Mesenchymal stem cell (in vitro differentiated cells and primary cell): ENCODE data around the gene DDT.
"Not testable (repeated sequence)": the region's sequence is repeated elsewhere in the genome, so short reads cannot be mapped to it uniquely, and the experiment has no call there.

ENCODE experiments used
- DNase-seq: peaks from one replicate; pipeline ENCODE4 v3.0.0-alpha.2; 2013
- H2AFZ ChIP-seq: one replicate; pipeline ENCODE4 v1.6.1; 2013; ENCODE audit warnings: low read depth, mild to moderate bottlenecking, control low read depth, inconsistent platforms, low read length, moderate library complexity
- H2AK5ac ChIP-seq: 2 replicates; pipeline ENCODE4 v1.6.1; 2013; ENCODE audit warnings: low read length, moderate library complexity, mild to moderate bottlenecking, inconsistent platforms; ENCODE audit not compliant: severe bottlenecking
- H2BK120ac ChIP-seq: one replicate; pipeline ENCODE4 v1.6.1; 2013; ENCODE audit warnings: low read depth, mild to moderate bottlenecking, inconsistent platforms, low read length, moderate library complexity
- H2BK12ac ChIP-seq, 2 experiments: one replicate each; pipeline ENCODE4 v1.6.1; 2013; ENCODE audit warnings: inconsistent platforms in 2 of 2, low read length in 2 of 2, mild to moderate bottlenecking in 2 of 2, moderate library complexity in 2 of 2, control low read depth in 1 of 2
- H2BK15ac ChIP-seq: one replicate; pipeline ENCODE4 v1.6.1; 2013; ENCODE audit warnings: mild to moderate bottlenecking, low read depth, inconsistent platforms; ENCODE audit not compliant: poor library complexity, severe bottlenecking
- H2BK5ac ChIP-seq: 2 replicates; pipeline ENCODE4 v1.6.1; 2013; ENCODE audit warnings: low read depth, mild to moderate bottlenecking, low read length, control low read depth, inconsistent platforms; ENCODE audit not compliant: poor library complexity, severe bottlenecking
- H3K14ac ChIP-seq, 2 experiments: one replicate each; pipeline ENCODE4 v1.6.1; 2013; ENCODE audit warnings: inconsistent platforms in 2 of 2, low read length in 2 of 2, control low read depth in 1 of 2, mild to moderate bottlenecking in 1 of 2, moderate library complexity in 1 of 2
- H3K18ac ChIP-seq, 2 experiments: one replicate each; pipeline ENCODE4 v1.6.1; 2013; ENCODE audit warnings: inconsistent platforms in 2 of 2, low read length in 2 of 2, control low read depth in 1 of 2, low read depth in 1 of 2, mild to moderate bottlenecking in 1 of 2
- H3K23ac ChIP-seq, 2 experiments: one replicate each; pipeline ENCODE4 v1.6.1; 2013; ENCODE audit warnings: inconsistent platforms in 2 of 2, low read length in 2 of 2, mild to moderate bottlenecking in 2 of 2, moderate library complexity in 2 of 2, control low read depth in 1 of 2
- H3K27ac ChIP-seq: 2 replicates; pipeline ENCODE4 v1.5.1; 2013; ENCODE audit warnings: mild to moderate bottlenecking, moderate library complexity, low read length, control low read depth, inconsistent platforms; ENCODE audit not compliant: poor library complexity, severe bottlenecking
- H3K27me3 ChIP-seq, 2 experiments: 2 replicates each; pipeline versions ENCODE4 v1.6.1 to v1.7.0; 2013; ENCODE audit warnings: low read length in 2 of 2, mild to moderate bottlenecking in 2 of 2, moderate library complexity in 2 of 2, control low read depth in 1 of 2, inconsistent platforms in 1 of 2; ENCODE audit not compliant: control insufficient read depth in 1 of 2, insufficient read depth in 1 of 2
- H3K36me3 ChIP-seq, 2 experiments: 2 replicates each; pipeline versions ENCODE4 v1.6.1 to v1.7.0; 2013; ENCODE audit warnings: low read length in 2 of 2, control low read depth in 1 of 2, inconsistent platforms in 1 of 2, low read depth in 1 of 2, mild to moderate bottlenecking in 1 of 2; ENCODE audit not compliant: insufficient read depth in 2 of 2, control insufficient read depth in 1 of 2
- H3K4ac ChIP-seq, 2 experiments: one replicate each; pipeline ENCODE4 v1.6.1; 2013; ENCODE audit warnings: inconsistent platforms in 2 of 2, low read length in 2 of 2, mild to moderate bottlenecking in 2 of 2, moderate library complexity in 2 of 2, control low read depth in 1 of 2, low read depth in 1 of 2
- H3K4me1 ChIP-seq: 2 replicates; pipeline ENCODE4 v1.6.1; 2013; ENCODE audit warnings: low read depth, low read length, control low read depth; ENCODE audit not compliant: control insufficient read depth, insufficient read depth
- H3K4me2 ChIP-seq: 2 replicates; pipeline ENCODE4 v1.6.1; 2013; ENCODE audit warnings: low read length, mild to moderate bottlenecking, inconsistent platforms; ENCODE audit not compliant: poor library complexity, severe bottlenecking
- H3K4me3 ChIP-seq, 2 experiments: 2 replicates each; pipeline versions ENCODE4 v1.5.1 to v1.7.0; 2013; ENCODE audit warnings: low read length in 2 of 2, mild to moderate bottlenecking in 2 of 2, control low read depth in 1 of 2, low read depth in 1 of 2; ENCODE audit not compliant: insufficient read depth in 1 of 2
- H3K79me1 ChIP-seq: replicated peaks from 2 replicates; pipeline ENCODE4 v1.6.1; 2013; ENCODE audit warnings: mild to moderate bottlenecking, control low read depth, low read length, inconsistent platforms; ENCODE audit not compliant: poor library complexity, severe bottlenecking
- H3K9ac ChIP-seq: 2 replicates; pipeline ENCODE4 v1.7.0; 2013; ENCODE audit warnings: mild to moderate bottlenecking, low read length, moderate library complexity
- H3K9me3 ChIP-seq: 2 replicates; pipeline ENCODE4 v1.7.0; 2013; ENCODE audit warnings: mild to moderate bottlenecking, low read length; ENCODE audit not compliant: control insufficient read depth
- H4K8ac ChIP-seq: one replicate; pipeline ENCODE4 v1.6.1; 2013; ENCODE audit warnings: inconsistent platforms, mild to moderate bottlenecking, low read length, moderate library complexity
- H4K91ac ChIP-seq: one replicate; pipeline ENCODE4 v1.6.1; 2013; ENCODE audit warnings: mild to moderate bottlenecking, low read length, inconsistent platforms
- WGBS: methylation state at CpG from one replicate; pipeline ENCODE4 v1.1.7; 2013; ENCODE audit warnings: mixed read lengths; 5-methylcytosine and 5-hydroxymethylcytosine counted together

Gene DDT

DNA sequence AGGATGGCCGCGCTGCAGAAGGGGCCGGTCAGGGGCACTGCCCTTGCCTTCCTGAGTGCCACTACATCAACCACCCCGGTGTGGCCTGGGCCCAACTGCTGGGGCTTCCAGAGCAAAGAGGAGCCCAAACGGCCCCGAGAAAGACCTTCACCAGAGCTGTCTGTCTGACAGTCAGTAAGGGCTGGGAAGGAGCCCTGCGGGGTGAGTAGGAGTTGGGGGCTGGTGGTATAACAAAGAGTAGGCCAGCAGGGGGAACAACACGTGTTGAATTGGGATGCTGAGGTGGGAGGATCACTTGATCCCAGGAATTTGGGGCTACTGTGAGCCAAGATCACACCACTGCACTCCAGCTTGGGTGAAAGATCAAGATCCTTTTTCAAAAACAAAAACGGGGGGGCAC is 27.1 kb upstream of the DDT start:
- Histone ChIP-seq H3K9ac (no peak overlapping the region), H3K27ac (no peak overlapping the region), H3K9me3 (no peaks in the 10 kb centered on the region), H2BK120ac (no peak overlapping the region), H3K27me3 (peaks cover 5 to 7% of the 10 kb centered on the region in 2 experiments), H3K18ac (no peak overlapping the region), H3K36me3 (no peaks in the 10 kb centered on the region), H3K23ac (no peak overlapping the region), H4K91ac (peak overlapping the region; percentile 43), H3K4me2 (no peak overlapping the region), H3K4me1 (no peaks in the 10 kb centered on the region), H3K4me3 (no peak overlapping the region), H3K14ac (no peak overlapping the region), H2AK5ac (no peak overlapping the region), H2BK12ac (no peak overlapping the region), H2BK5ac (no peak overlapping the region), H4K8ac (no peak overlapping the region), H2AFZ (no peak overlapping the region), H3K79me1 (no peaks in the 10 kb centered on the region), H3K4ac (no peak overlapping the region), H2BK15ac (peak overlapping the region; percentile 44)
- WGBS = 82% methylated on average over 9 of the region's 9 CpGs
- no peak for DNase-seq

DNA sequence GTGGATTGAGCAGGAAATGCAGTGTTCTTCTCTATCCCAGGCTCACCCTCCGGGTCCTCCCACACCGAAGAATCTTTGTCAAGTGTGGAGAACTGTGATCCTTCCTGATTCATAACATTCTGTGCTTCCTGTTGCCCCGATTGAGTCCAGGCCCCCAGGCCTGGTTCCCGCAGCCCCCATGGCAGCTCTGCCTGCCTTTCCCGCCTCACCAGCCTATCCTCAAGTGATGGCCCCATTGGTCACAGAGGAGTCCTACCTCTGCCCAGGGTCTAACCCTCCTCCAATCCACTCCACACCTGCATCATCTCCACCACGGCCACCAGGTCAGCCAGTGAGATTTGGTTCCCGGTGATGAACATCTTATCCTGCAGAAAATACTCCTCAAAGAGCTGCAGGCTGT is 25.5 kb upstream of the DDT start:
- H4K91ac ChIP-seq, H2AK5ac ChIP-seq, H2BK120ac ChIP-seq, H3K4me1 ChIP-seq, H3K4ac ChIP-seq, H3K18ac ChIP-seq, DNase-seq, H2BK5ac ChIP-seq, H2AFZ ChIP-seq, H3K27ac ChIP-seq, H3K27me3 ChIP-seq, H2BK15ac ChIP-seq, H4K8ac ChIP-seq, H3K14ac ChIP-seq, H3K79me1 ChIP-seq, H3K9ac ChIP-seq, H3K9me3 ChIP-seq, H3K36me3 ChIP-seq, H3K23ac ChIP-seq, H3K4me3 ChIP-seq, H2BK12ac ChIP-seq, H3K4me2 ChIP-seq: not testable (repeated sequence)
- WGBS = 87% methylated on average over 7 of the region's 7 CpGs

DNA sequence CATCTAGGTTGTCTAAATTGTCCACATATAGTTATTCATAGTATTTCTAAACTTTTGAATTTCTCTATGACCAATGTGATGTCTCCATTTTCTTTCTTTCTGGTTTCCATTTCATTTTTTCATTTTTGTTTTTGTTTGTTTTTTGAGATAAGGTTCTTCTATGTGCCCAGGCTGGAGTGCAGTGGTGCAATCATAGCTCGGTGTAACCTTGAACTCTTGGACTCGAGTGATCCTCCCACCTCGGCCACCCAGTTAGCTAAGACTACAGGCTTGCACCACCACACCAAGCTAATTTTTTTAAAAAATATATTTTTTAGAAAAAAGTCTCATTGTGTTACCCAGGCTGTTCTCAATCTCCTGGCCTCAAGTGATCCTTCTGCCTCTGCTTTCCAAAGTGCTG is 22.9 kb upstream of the DDT start:
- Histone ChIP-seq H2AK5ac (no peak overlapping the region), H3K9me3 (no peaks in the 10 kb centered on the region), H3K4me3 (no peak overlapping the region), H3K9ac (no peak overlapping the region), H3K4me1 (no peaks in the 10 kb centered on the region), H2BK120ac (no peak overlapping the region), H2AFZ (no peak overlapping the region), H4K8ac (no peak overlapping the region), H2BK15ac (no peak overlapping the region), H3K27me3 (no peaks in the 10 kb centered on the region), H3K23ac (no peak overlapping the region), H3K4me2 (no peak overlapping the region), H2BK12ac (no peak overlapping the region), H3K14ac (no peak overlapping the region), H3K4ac (no peak overlapping the region), H3K18ac (no peak overlapping the region), H4K91ac (no peak overlapping the region), H3K79me1 (no peaks in the 10 kb centered on the region), H3K27ac (no peak overlapping the region), H2BK5ac (no peak overlapping the region), H3K36me3 (no peaks in the 10 kb centered on the region)
- WGBS = 100% methylated on average over 1 of the region's 3 CpGs
- no peak for DNase-seq

DNA sequence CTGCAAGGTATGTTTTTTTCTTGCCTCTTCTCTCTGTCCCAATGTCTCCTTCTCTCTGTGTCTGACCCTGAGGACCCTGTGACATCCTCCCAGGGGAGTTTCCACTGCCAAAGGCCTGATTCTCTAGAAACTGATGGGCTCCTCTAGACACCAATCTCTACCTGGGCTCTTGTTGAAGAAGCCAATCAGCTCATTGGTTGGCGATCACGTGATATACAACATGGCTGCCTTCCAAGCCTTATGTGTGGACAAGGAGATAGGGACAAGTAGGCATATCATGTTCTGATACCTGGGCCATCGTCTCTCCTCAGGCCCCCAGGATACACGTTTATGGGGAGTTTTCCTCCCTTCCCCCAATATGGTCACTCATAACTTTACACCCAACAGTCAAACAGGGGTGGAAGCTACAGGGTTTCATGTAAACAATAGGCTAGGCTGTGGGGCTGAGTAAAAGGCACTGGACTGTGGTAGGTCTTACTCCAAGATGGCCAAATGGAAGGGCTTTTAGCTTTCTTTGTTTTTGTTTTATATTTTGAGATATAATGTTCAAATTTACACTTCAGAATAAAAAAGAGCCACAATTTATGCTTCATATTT is 19.4 kb upstream of the DDT start:
- not testable (repeated sequence) for H2BK12ac ChIP-seq, H3K14ac ChIP-seq, DNase-seq, H2AFZ ChIP-seq, H3K79me1 ChIP-seq, H3K27me3 ChIP-seq, H3K4me2 ChIP-seq, H2BK5ac ChIP-seq, H4K91ac ChIP-seq, H3K9ac ChIP-seq, H4K8ac ChIP-seq, H3K36me3 ChIP-seq, H3K4me3 ChIP-seq, H3K18ac ChIP-seq, H3K9me3 ChIP-seq, H3K23ac ChIP-seq, H3K27ac ChIP-seq, H3K4ac ChIP-seq, H2BK15ac ChIP-seq, H3K4me1 ChIP-seq, H2BK120ac ChIP-seq, H2AK5ac ChIP-seq
- WGBS = 74% methylated on average over 2 of the region's 4 CpGs
